Measurements from ENCODE around the gene GGT5. TPM values are rescaled to one million over a fixed set of nuclear protein-coding genes. Genes with fewer than 3 reads are reported as not detected.

Gene GGT5
- total RNA-seq, 2 experiments from 2014 or later, result 0.10 to 0.35 TPM

Other genes starting within 250 kb of the GGT5 start
- gene GSTT4, start 239.6 kb downstream of the GGT5 start, total RNA-seq, result not detected
- gene CABIN1, start 233.8 kb downstream of the GGT5 start, total RNA-seq, result 100 to 1,000 TPM; 112 to 124 TPM
- gene SUSD2, start 63.6 kb downstream of the GGT5 start, total RNA-seq, result 1 to 10 TPM; 1.0 to 1.1 TPM
- gene SPECC1L, start 25.7 kb upstream of the GGT5 start, total RNA-seq, result 10 to 100 TPM; 53.1 to 59.5 TPM
- gene ADORA2A, start 182.5 kb upstream of the GGT5 start, total RNA-seq, result 10 to 100 TPM; 25.3 to 29.0 TPM

Data from activated CD4-positive, alpha-beta T cell treated with anti-CD3 and anti-CD28 coated beads, Interleukin-2, amount 10 ng/mL, durations not matched to agents 7 days and 5 days (primary cell).